Neural progenitor cell (in vitro differentiated cells): ENCODE data around the gene AMOTL2.

Experiments
- CTCF ChIP-seq: fragments of 200-600 bp; sonication (generic); IDR thresholded peaks from 2 replicates; pipeline ENCODE4 v1.5.1; 2017; ENCODE audit warnings: antibody characterized with exemption, mild to moderate bottlenecking
- EZH2 ChIP-seq: fragments of 200-600 bp; sonication (generic); IDR thresholded peaks from 2 replicates; pipeline ENCODE4 v1.6.1; 2017; ENCODE audit warnings: antibody characterized with exemption, mild to moderate bottlenecking, moderate library complexity

GRCh38 chr3:134350266-134350665 lies 24.0 kb downstream of the AMOTL2 start:
- TF ChIP-seq CTCF (no peak), EZH2 (no peak)
